Right lung (tissue), 5 donors: ENCODE measurements around the gene C1orf141. TPM values are rescaled to one million over a fixed set of nuclear protein-coding genes. Genes with fewer than 3 reads are reported as not detected.
"Not testable (repeated sequence)": the region's sequence is repeated elsewhere in the genome, so short reads cannot be mapped to it uniquely, and the experiment has no call there.

Experiments used
- DNase-seq, 2 donors: peaks; one replicate each; pipeline ENCODE4 v3.0.0-alpha.2; 2013
- polyA plus RNA-seq, 5 donors: library from polyadenylated mRNA; unstranded; fragments of 120-200 nt; gene quantifications; one replicate each; pipeline versions ENCODE4 v1.2.1 to v1.2.3, GENCODE V29; 2013; ENCODE audit warnings: inconsistent platforms in 1 of 5, low replicate concordance in 1 of 5; ENCODE audit not compliant: insufficient read length in 5 of 5, insufficient read depth in 1 of 5

Gene C1orf141
- polyA plus RNA-seq, 5 donors = 0.58 to 2.1 (median 1.4) TPM; not detected in 2

GRCh38 chr1:67088440-67088839 is 46.3 kb downstream of the C1orf141 start:
- no peak for DNase-seq

- no peak for DNase-seq
Measured at GRCh38 chr1:67085326-67085725, 49.4 kb downstream of the C1orf141 start.

GRCh38 chr1:67084765-67085318 is 49.9 kb downstream of the C1orf141 start:
- no peak for DNase-seq

- no peak for DNase-seq
Measured at GRCh38 chr1:67078291-67078690, 56.5 kb downstream of the C1orf141 start.

GRCh38 chr1:67077593-67077992 is 57.2 kb downstream of the C1orf141 start:
- DNase-seq = no peak

GRCh38 chr1:67072749-67073148 is 62.0 kb downstream of the C1orf141 start:
- no peak for DNase-seq

- not testable (repeated sequence) for DNase-seq
Measured at GRCh38 chr1:67067655-67068054, 67.1 kb downstream of the C1orf141 start.

- DNase-seq = no peak
Measured at GRCh38 chr1:67062412-67062811, 72.4 kb downstream of the C1orf141 start.

- DNase-seq = no peak
Measured at GRCh38 chr1:67061266-67061665, 73.5 kb downstream of the C1orf141 start.

GRCh38 chr1:67060811-67061218 is 74.0 kb downstream of the C1orf141 start:
- no peak for DNase-seq

GRCh38 chr1:67059346-67059745 is 75.4 kb downstream of the C1orf141 start:
- no peak for DNase-seq

GRCh38 chr1:67058761-67059160 is 76.0 kb downstream of the C1orf141 start:
- DNase-seq = no peak

- DNase-seq = no peak
Measured at GRCh38 chr1:67058242-67058641, 76.5 kb downstream of the C1orf141 start.

- peak; percentile 81 to 84 for DNase-seq
Measured at GRCh38 chr1:67053785-67054772, 80.7 kb downstream of the C1orf141 start, which contains the start of gene SLC35D1. Gene SLC35D1, minus strand, starts transcription at chr1:67054148. Its CDS starts 135 bp downstream, at chr1:67054013.

- DNase-seq = no peak
Measured at GRCh38 chr1:67053535-67053784, 81.3 kb downstream of the C1orf141 start.

- peak; percentile 23 to 51 for DNase-seq
Measured at GRCh38 chr1:67052741-67053534, 81.8 kb downstream of the C1orf141 start.

- no peak for DNase-seq
Measured at GRCh38 chr1:67051196-67051595, 83.6 kb downstream of the C1orf141 start.

GRCh38 chr1:67044631-67045270 is 90.0 kb downstream of the C1orf141 start:
- no peak for DNase-seq

GRCh38 chr1:67043366-67043765 is 91.4 kb downstream of the C1orf141 start:
- DNase-seq = no peak
